Effector CD4-positive, alpha-beta T cell (primary cell): Measurements from ENCODE around the gene IRAK1.
"Not testable (repeated sequence)": the region's sequence is repeated elsewhere in the genome, so short reads cannot be mapped to it uniquely, and the experiment has no call there.

Experiments
- DNase-seq: peaks from one replicate; pipeline ENCODE4 v3.0.0-alpha.2; 2020

The IRAK1 gene

DNA sequence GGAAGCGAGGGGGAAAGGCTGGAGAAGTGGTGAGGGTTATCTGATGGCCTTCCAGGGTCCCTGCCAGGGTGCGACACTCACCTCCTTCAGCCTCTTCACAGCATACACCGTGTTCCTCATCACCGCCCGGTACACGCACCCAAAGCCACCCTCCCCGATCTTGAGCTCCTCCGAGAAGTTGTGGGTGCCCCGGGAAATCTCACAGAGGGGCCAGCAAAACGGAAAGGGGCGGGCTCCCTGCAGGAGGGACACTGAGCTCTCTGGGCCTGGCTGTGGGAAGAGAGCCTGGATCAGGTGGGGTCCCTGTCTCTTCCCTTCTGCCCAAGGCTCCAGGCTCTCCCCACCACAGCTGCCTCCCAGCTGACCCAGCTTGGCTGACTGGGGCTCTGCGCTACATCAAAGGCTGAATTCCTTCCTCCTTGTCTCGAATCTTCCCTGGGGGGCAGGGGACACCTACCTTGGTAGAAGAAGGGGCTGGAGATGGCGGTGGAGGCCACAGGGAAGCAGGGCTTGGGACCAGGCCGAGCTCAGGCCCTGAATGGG is 1.1 kb downstream of the IRAK1 start:
- no peak for DNase-seq

GRCh38 chrX:154017766-154018517 is 1.8 kb downstream of the IRAK1 start:
- no peak for DNase-seq

DNA sequence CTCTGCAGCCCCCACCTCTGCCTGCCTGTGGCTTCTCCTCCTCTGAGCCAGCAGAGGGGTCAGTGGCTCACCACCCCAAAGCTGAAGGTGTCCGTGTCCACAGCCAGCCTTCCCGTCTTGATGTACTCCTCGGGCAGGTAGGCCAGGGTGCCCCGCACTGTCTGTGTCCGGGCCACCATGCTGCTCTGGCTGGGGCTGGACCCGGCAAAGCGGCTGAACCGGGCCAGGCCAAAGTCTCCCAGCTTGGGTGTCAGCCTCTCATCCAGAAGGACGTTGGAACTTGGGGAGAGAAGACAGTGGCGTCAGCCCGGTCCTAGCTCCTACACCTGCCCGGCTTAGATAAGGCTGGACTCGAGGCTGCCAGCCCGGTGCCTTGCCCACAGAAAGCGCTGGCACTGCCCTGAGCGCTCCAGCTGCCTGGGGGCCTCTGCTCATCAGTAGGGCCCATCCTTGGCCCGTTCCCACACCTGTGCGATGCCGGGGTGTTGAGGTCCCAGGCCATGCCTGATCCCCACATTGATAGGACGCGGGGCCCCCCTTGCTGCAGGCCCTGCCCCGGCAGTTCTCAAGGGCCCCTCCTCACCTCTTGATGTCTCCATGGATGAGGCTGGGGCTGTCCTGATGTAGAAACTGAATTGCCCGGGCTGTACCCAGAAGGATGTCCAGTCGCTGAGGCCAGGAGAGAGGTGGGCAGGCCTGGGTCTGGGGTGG is 3.2 kb downstream of the IRAK1 start:
- no peak for DNase-seq

GRCh38 chrX:154015581-154016264 is 4.0 kb downstream of the IRAK1 start:
- no peak for DNase-seq

- DNase-seq, result no peak
Measured at GRCh38 chrX:154014429-154015380, 5.0 kb downstream of the IRAK1 start.

GRCh38 chrX:154013614-154014360 is 5.9 kb downstream of the IRAK1 start:
- DNase-seq, result no peak

GRCh38 chrX:154013001-154013421 is 6.7 kb downstream of the IRAK1 start:
- no peak for DNase-seq

- no peak for DNase-seq
Measured at GRCh38 chrX:154012336-154012991, 7.2 kb downstream of the IRAK1 start.

DNA sequence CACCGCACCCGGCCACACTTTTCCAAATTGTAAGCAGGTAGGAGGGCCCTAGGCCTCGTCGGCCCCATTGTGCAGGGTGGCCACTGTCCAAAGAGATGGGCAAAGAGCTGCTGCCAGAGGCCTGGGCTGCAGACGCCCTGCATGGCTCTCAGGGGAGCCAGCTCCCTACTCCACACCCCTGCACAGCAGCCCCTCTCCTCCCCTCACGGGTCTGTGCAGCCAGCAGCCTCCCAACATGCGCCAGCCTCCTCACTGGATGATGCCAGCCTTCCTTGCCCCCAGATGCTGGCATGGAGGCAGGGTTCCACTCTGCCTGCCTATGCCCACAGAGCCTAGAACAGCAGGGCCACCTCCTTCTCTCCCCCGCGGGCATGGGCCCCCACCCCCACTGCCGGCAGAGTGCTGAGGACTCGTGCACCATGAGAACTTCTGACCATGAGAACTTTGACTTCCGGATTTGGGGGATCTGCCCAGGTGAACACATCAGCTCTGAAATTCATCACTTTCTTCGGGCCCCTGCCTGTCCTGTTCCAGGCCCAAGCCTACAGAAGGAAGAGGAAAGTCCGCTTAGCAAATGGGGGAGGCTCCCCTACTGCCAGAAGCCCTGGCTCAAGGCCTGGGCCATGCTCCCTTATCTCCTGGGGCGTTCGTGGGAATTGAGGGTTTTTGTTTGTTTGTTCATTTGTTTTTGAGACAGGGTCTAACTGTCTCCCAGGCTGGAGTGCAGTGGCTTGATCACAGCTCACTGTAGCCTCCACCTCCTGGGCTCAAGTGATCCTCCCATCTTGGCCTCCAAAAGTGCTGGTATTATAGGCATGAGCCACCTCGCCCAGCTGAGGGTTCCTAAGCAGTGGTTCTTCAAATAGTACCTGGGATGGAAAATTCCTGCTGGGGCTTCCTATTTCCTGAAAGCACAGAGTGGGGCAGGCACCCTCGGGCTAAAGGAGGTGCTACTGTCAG is 8.0 kb downstream of the IRAK1 start:
- no peak for DNase-seq

DNA sequence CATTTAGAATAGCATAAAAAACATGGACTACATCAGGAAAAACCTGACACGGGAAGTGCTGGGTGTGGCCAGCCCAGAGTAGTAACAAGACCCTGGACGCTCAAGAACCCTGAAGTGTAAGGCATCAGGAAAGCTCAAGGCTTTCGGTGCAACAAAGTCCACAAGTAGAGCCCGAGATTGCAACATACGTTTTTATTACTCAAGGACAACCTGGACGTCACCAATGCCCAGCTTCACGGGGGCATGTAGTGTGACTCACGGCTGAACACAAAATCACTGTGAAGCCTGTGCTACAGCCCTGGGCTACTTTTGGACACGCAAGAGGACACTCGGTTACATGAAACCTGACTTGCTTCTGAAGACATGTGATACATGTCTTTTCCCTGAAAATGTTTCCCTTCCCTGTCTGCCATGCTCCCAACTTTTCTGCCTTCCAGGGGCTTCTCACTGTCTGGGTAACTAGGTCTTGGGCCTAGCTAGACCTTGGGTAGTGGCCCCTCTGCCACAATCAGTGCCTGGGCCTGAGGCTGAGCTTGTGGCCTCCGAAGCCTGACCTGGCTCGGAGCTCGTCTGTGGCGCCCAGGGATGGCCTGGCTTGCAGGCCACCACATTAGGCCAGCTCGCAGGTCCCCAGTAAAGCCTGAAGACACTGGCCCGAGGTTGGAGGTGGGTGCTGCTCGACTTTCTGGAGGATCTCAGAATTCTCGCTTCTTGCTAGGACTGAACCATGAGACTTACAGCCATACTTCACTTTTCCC is 9.2 kb downstream of the IRAK1 start:
- no peak for DNase-seq

DNA sequence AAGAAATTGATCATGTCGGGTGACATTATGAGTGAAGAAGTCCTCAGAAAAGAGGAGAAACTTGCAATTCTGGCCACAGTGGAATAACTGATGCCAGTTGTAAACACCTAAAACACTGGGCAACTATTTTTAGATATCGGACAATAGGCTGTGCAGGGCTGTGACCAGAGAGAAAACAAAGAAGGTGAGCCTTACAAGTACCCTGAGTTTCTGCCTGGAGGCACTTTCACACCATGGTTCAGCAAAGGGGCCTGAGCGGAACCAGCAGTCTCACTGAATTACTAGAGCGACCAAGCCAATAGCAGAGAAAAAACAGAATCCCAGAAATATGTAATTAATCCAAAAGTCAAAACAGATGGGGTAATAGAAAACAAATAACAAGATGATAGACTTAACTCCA is 11.2 kb downstream of the IRAK1 start:
- DNase-seq, result no peak

DNA sequence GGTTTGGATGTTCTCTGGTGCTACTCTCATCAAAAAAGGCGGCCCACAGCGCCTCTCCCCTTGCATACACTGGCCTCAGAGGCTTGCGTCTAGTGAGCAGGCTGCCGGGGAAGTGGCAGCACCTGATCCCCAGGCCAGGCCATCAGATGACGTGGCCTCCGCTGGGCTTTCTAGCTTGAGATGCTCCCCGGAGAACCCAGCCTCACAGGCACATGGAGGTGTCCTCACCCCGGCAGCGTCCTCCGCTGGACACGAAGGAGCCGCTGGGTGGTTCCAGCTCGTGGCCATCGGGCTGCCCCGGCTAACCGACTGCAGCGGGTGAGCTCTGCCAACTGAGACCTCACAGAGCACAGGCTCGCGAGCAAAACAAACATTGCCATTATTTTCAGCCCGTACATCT is 12.8 kb downstream of the IRAK1 start:
- DNase-seq, result no peak

DNA sequence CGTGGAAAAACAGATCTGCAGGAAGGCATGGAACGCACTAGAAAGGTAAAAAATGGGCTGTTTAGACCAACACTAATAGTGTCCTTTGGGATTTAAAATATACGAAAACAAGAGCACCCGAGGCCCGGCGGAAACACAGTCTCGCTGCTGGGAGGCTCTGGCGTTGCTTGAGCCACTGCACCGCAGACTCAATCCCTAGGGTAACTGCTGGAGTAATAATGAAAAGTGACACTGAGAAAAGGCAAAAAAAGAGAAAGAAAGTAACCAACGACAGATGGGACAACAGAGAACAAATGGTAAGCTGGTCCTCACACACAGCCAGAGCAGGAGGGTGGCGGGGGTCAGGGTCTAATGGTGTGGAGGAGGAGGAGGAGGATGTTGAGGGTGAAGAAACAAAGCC is 15.4 kb downstream of the IRAK1 start:
- DNase-seq, result no peak

- no peak for DNase-seq
Measured at GRCh38 chrX:154002215-154002719, 17.4 kb downstream of the IRAK1 start.

DNA sequence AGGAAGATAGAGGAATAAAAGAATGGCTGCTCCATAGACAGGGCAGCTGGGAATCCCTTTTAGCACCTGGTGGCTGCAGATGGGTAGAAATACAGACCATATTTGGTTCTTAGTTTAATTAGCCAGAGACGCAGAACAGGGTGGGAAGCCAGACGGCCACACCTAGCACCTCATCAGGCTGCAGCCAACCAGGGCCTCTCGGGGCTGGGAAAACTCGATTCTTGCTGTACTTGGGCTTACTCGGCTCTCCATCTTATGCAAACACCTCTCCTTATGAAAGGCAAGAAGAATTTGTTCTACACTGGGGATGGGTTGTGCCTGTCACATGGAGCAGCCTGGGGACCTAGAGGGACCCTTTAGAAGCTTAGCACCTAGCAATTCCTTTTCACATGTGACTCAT is 19.7 kb downstream of the IRAK1 start:
- DNase-seq, result no peak

DNA sequence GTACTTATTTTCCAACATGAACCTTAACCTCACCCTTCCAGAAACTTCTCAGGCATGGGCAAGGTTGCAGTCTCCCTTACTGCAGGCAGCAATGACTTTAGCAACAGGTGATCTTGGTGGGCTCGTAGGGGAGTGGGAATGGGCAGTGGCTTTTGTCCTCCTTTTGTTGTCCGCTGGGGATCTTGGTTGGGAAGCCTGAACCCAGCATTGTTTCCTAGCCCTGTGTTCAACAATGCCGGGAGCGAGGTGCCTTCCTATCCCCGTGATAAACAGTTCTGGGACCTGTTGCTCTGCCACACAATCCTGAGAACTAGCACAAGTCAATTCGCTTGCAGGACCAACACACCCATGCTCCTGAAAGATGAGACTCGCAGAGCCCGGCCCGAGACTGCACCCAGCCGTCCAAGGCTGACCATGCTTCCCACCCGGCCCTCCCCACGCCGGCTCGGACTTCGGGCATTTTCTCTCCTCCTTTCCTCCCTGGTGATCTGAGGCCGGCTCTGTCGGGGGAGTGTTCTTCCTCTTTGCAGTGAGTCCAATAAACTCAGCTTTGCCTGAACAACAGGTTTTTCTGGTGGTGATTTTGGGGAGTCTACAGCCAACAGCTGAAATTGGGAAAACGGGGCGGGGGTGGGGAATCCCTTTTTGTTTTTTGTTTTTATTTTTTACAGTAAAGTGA is 20.2 kb downstream of the IRAK1 start:
- no peak for DNase-seq

DNA sequence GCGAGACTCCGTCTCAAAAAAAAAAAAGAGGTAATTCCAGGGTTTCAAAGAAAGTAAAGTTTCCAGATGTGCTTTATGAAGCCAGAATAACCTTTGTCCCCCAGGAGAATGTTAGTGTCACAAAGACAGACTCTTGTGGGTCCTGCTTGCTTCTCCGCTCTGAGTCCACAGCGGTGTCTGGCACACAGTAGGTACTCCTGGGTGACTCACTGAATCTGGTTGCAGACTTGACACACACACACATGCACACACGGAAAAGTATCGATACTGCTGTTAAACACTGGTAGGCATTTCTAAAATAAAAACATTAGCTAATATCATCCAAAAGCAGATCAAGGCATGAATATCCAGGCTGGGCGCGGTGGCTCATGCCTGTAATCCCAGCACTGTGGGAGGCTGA is 24.2 kb downstream of the IRAK1 start:
- DNase-seq, result no peak

GRCh38 chrX:153994398-153994797 is 25.3 kb downstream of the IRAK1 start:
- DNase-seq, result not testable (repeated sequence)
